Thyroid gland (tissue), 4 donors: Measurements from ENCODE around the gene SAMD4A. TPM values are rescaled to one million over a fixed set of nuclear protein-coding genes. Genes with fewer than 3 reads are reported as not detected.
"Not testable (repeated sequence)": the region's sequence is repeated elsewhere in the genome, so short reads cannot be mapped to it uniquely, and the experiment has no call there.

Experiments used
- DNase-seq, 2 donors: peaks; one replicate each; pipeline ENCODE4 v3.0.0-alpha.2; 2019
- H3K27ac ChIP-seq, 3 donors: fragments of 200-600 bp; sonication (generic); 1 replicate in 2 of 3; 2 replicates in 1 of 3; pipeline ENCODE4 v1.5.1; 2016 to 2019; ENCODE audit warnings: mild to moderate bottlenecking in 1 of 3, moderate library complexity in 1 of 3
- H3K27me3 ChIP-seq: fragments of 200-600 bp; sonication (generic); one replicate; pipeline ENCODE4 v1.5.1; 2019
- H3K36me3 ChIP-seq, 2 donors: fragments of 200-600 bp; sonication (generic); one replicate each; pipeline ENCODE4 v1.5.1; 2016 to 2019
- H3K4me1 ChIP-seq, 2 donors: fragments of 200-600 bp; sonication (generic); one replicate each; pipeline ENCODE4 v1.5.1; 2017 to 2019
- H3K4me3 ChIP-seq, 3 donors: fragments of 200-600 bp; sonication (generic); replicated peaks in 1 of 3; 1 replicate in 2 of 3; 2 replicates in 1 of 3; pipeline ENCODE4 v1.5.1; 2016; ENCODE audit warnings: mild to moderate bottlenecking in 1 of 3
- H3K9me3 ChIP-seq: fragments of 200-600 bp; sonication (generic); one replicate; pipeline ENCODE4 v1.5.1; 2017
- POLR2A ChIP-seq, 2 donors: fragments of 450-650 bp; IDR thresholded peaks; one replicate each; pipeline ENCODE4 v1.6.1; 2017; ENCODE audit warnings: antibody characterized with exemption in 2 of 2, mild to moderate bottlenecking in 2 of 2, moderate library complexity in 1 of 2
- WGBS, 2 donors: methylation state at CpG; one replicate each; pipeline ENCODE4 v1.1.5; 2017; 5-methylcytosine and 5-hydroxymethylcytosine counted together
- intact Hi-C: fragments of 100-400 bp; cut with DNase I; formaldehyde crosslinking; loops from one replicate; pipeline ENCODE4 v1.15.1; 2023
- total RNA-seq, 4 donors: library from RNA; depleted of rRNA; stranded (reverse); fragments of >200 nt; gene quantifications; one replicate each; pipeline ENCODE4 v1.2.3, GENCODE V29; 2016
- TF ChIP-seq, protein P1 (sequence below), 6 experiments: fragments of 200-600 bp in 3 of 6; fragments of 450-650 bp in 3 of 6; sonication (generic) in 3 of 6; IDR thresholded peaks; one replicate each; pipeline ENCODE4 v1.5.1; 2016 to 2019; ENCODE audit warnings: antibody characterized with exemption in 6 of 6, mild to moderate bottlenecking in 2 of 6, inconsistent platforms in 1 of 6, moderate library complexity in 1 of 6

The SAMD4A gene
- total RNA-seq, 4 donors from 2014 or later = 12.6 to 32.7 (median 17.6) TPM

- Histone ChIP-seq H3K9me3 (no peaks in the 10 kb centered on the region), H3K27me3 (no peaks in the 10 kb centered on the region), H3K4me1 (no peaks in the 10 kb centered on the region), H3K27ac (no peak overlapping the region), H3K36me3 (no peaks in the 10 kb centered on the region), H3K4me3 (no peak overlapping the region)
- 84 to 88% methylated on average over 9 of the region's 9 CpGs for WGBS, 2 donors
- no peak for TF ChIP-seq POLR2A (IDR thresholded peaks at IDR 0.05)
- TF ChIP-seq, protein P1, sequence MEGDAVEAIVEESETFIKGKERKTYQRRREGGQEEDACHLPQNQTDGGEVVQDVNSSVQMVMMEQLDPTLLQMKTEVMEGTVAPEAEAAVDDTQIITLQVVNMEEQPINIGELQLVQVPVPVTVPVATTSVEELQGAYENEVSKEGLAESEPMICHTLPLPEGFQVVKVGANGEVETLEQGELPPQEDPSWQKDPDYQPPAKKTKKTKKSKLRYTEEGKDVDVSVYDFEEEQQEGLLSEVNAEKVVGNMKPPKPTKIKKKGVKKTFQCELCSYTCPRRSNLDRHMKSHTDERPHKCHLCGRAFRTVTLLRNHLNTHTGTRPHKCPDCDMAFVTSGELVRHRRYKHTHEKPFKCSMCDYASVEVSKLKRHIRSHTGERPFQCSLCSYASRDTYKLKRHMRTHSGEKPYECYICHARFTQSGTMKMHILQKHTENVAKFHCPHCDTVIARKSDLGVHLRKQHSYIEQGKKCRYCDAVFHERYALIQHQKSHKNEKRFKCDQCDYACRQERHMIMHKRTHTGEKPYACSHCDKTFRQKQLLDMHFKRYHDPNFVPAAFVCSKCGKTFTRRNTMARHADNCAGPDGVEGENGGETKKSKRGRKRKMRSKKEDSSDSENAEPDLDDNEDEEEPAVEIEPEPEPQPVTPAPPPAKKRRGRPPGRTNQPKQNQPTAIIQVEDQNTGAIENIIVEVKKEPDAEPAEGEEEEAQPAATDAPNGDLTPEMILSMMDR (IDR thresholded peaks at IDR 0.05) = no peak
- DNase-seq = no peak
- intact Hi-C loops = no loop called here
These were observed 231.7 kb downstream of the SAMD4A start for GRCh38 chr14:54798465-54799124.

GRCh38 chr14:54801482-54801881 lies 234.6 kb downstream of the SAMD4A start:
- H3K9me3 ChIP-seq, H3K36me3 ChIP-seq, H3K27ac ChIP-seq, H3K4me3 ChIP-seq, intact Hi-C loops, DNase-seq, H3K27me3 ChIP-seq, H3K4me1 ChIP-seq: not testable (repeated sequence)
- WGBS, 2 donors = 94 to 97% methylated on average over 2 of the region's 2 CpGs

DNA sequence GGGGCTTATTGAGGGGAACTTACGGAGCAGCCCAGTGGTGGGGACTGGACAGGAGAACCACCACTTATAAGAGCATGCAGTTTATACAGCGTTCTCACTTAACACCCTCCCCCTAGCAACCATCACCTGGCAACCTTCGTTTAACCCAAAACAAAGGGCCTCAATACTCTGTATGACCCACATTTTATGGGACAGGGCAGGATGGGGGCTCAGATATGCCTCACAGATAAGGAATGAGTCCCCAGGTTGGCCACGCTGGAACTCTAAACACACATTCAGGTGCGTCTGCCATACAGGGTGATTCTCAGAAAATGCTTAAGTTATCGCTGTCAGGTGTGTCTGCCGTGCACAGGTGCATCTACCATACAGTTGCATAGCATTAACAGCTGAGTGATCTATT lies 236.5 kb downstream of the SAMD4A start:
- H3K9me3 ChIP-seq = no peaks in the 10 kb centered on the region
- no peaks in the 10 kb centered on the region for H3K36me3 ChIP-seq
- WGBS, 2 donors = 51 to 62% methylated on average over 6 to 7 of the region's 7 CpGs
- intact Hi-C loops = no loop called here
- H3K27ac ChIP-seq = no peak overlapping the region
- no peak for TF ChIP-seq POLR2A (IDR thresholded peaks at IDR 0.05)
- TF ChIP-seq, protein P1 (IDR thresholded peaks at IDR 0.05) = no peak
- no peak overlapping the region for H3K4me3 ChIP-seq
- peaks cover 0 to 6% of the 10 kb centered on the region in 2 donors for H3K4me1 ChIP-seq
- no peaks in the 10 kb centered on the region for H3K27me3 ChIP-seq
- DNase-seq = no peak

DNA sequence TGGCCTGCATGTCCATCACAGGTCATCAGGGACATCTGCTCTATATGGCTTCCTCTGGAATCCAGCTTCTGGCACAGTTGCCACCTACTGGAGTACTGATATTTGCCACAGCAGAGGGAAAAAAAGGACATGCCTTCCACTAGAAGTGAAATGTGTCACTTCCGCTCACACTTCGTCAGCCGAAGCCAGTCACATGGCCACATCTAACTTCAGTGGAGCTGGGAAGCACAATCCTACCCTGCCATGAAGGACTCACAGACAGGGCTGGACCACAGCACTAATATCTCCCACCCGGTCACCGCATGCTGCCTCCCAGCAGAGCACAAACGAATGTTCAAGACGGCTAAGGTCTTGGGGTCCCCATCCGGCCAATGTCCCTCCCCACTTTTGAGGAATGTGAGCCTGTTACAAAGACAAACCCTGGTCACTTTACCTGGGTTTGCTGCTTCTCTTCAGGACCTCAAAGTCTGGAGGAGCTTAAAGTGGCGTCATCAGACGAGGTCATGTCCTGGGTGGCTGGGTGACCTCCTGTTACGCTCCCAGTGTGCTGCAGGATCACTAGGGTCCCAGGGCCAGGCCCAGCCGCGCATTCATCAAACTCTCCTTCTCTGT lies 237.1 kb downstream of the SAMD4A start:
- no peaks in the 10 kb centered on the region for H3K27me3 ChIP-seq
- H3K36me3 ChIP-seq = no peaks in the 10 kb centered on the region
- no peak for DNase-seq
- H3K4me1 ChIP-seq = peaks cover 0 to 6% of the 10 kb centered on the region in 2 donors
- intact Hi-C loops = no loop called here
- 90 to 91% methylated on average over 11 to 13 of the region's 13 CpGs for WGBS, 2 donors
- H3K9me3 ChIP-seq = no peaks in the 10 kb centered on the region
- no peak overlapping the region for H3K4me3 ChIP-seq
- no peak overlapping the region for H3K27ac ChIP-seq
- TF ChIP-seq POLR2A (IDR thresholded peaks at IDR 0.05) = no peak
- TF ChIP-seq, protein P1 (IDR thresholded peaks at IDR 0.05) = no peak

DNA sequence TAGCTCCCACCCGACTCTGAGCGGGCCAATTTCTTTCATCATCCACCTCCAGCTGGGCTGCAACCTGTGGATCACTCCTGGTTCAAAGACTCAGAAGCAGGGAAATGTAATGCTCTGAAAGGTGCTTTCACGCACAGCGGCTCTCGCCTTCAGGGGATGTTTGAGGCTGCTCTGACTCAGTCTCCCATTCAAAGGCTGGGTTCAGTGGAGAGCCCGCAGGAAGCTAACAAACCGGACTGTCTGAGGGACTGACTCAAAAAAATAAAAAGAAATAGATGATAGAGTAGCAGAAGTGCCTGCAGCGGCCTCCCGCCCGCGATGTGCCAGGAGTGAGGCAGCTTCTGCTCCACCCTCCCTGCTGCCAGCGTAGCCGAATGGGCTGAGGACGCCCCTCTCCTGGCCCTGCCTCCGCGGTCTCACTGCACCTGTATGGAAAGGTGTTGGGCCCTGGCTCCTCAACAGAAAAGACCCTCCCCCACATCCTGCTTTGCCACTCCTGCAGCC lies 237.7 kb downstream of the SAMD4A start:
- H3K27ac ChIP-seq = no peak overlapping the region
- no peak for DNase-seq
- no peaks in the 10 kb centered on the region for H3K36me3 ChIP-seq
- intact Hi-C loops = loop anchor here (5.0 kb wide), 1 partner anchor 242 kb away; no protein-coding TSS in a partner anchor
- no peak overlapping the region for H3K4me3 ChIP-seq
- WGBS, 2 donors = 63 to 78% methylated on average over 16 of the region's 16 CpGs
- no peaks in the 10 kb centered on the region for H3K9me3 ChIP-seq
- no peaks in the 10 kb centered on the region for H3K27me3 ChIP-seq
- peaks cover 0 to 6% of the 10 kb centered on the region in 2 donors for H3K4me1 ChIP-seq
- TF ChIP-seq, protein P1 (IDR thresholded peaks at IDR 0.05) = no peak
- TF ChIP-seq POLR2A (IDR thresholded peaks at IDR 0.05) = no peak
